Thyroid gland (tissue), 4 donors: ENCODE measurements around the gene SOCS6. TPM values are rescaled to one million over a fixed set of nuclear protein-coding genes. Genes with fewer than 3 reads are reported as not detected.

Experiments used
- DNase-seq, 2 donors: peaks; one replicate each; pipeline ENCODE4 v3.0.0-alpha.2; 2019
- H3K27ac ChIP-seq, 3 donors: fragments of 200-600 bp; sonication (generic); 1 replicate in 2 of 3; 2 replicates in 1 of 3; pipeline ENCODE4 v1.5.1; 2016 to 2019; ENCODE audit warnings: mild to moderate bottlenecking in 1 of 3, moderate library complexity in 1 of 3
- H3K27me3 ChIP-seq: fragments of 200-600 bp; sonication (generic); one replicate; pipeline ENCODE4 v1.5.1; 2019
- H3K36me3 ChIP-seq, 2 donors: fragments of 200-600 bp; sonication (generic); one replicate each; pipeline ENCODE4 v1.5.1; 2016 to 2019
- H3K4me1 ChIP-seq, 2 donors: fragments of 200-600 bp; sonication (generic); one replicate each; pipeline ENCODE4 v1.5.1; 2017 to 2019
- H3K4me3 ChIP-seq, 3 donors: fragments of 200-600 bp; sonication (generic); replicated peaks in 1 of 3; 1 replicate in 2 of 3; 2 replicates in 1 of 3; pipeline ENCODE4 v1.5.1; 2016; ENCODE audit warnings: mild to moderate bottlenecking in 1 of 3
- H3K9me3 ChIP-seq: fragments of 200-600 bp; sonication (generic); one replicate; pipeline ENCODE4 v1.5.1; 2017
- POLR2A ChIP-seq, 2 donors: fragments of 450-650 bp; IDR thresholded peaks; one replicate each; pipeline ENCODE4 v1.6.1; 2017; ENCODE audit warnings: antibody characterized with exemption in 2 of 2, mild to moderate bottlenecking in 2 of 2, moderate library complexity in 1 of 2
- WGBS, 2 donors: methylation state at CpG; one replicate each; pipeline ENCODE4 v1.1.5; 2017; 5-methylcytosine and 5-hydroxymethylcytosine counted together
- intact Hi-C: fragments of 100-400 bp; cut with DNase I; formaldehyde crosslinking; loops from one replicate; pipeline ENCODE4 v1.15.1; 2023
- total RNA-seq, 4 donors: library from RNA; depleted of rRNA; stranded (reverse); fragments of >200 nt; gene quantifications; one replicate each; pipeline ENCODE4 v1.2.3, GENCODE V29; 2016
- TF ChIP-seq, protein P1 (sequence below), 6 experiments: fragments of 200-600 bp in 3 of 6; fragments of 450-650 bp in 3 of 6; sonication (generic) in 3 of 6; IDR thresholded peaks; one replicate each; pipeline ENCODE4 v1.5.1; 2016 to 2019; ENCODE audit warnings: antibody characterized with exemption in 6 of 6, mild to moderate bottlenecking in 2 of 6, inconsistent platforms in 1 of 6, moderate library complexity in 1 of 6

Gene SOCS6
- total RNA-seq, 4 donors from 2014 or later: 20.7 to 25.6 (median 23.6) TPM

DNA sequence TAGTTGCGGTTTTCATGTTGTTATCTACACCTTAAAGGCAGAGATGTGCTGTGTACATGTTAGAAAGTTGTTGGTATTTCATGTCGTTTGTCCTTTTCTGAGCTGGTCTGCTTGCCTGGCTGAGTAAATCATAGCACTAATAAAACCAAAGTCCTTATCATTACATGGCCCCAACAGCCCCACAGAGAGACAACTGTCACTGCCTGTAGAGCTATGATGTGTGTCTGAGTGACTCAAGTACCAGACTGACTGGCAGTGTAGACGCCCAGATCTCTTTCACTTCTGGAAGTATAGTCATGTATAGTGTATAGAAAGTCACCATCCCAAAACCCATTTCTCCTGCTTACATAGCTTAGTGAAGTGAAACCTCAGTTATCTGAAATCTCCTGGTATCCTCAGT lies 4.3 kb downstream of the SOCS6 start:
- H3K27ac ChIP-seq: no peak overlapping the region
- no peak overlapping the region for H3K4me3 ChIP-seq
- no peaks in the 10 kb centered on the region for H3K9me3 ChIP-seq
- peaks cover 17 to 42% of the 10 kb centered on the region in 2 donors for H3K4me1 ChIP-seq
- TF ChIP-seq, protein P1, sequence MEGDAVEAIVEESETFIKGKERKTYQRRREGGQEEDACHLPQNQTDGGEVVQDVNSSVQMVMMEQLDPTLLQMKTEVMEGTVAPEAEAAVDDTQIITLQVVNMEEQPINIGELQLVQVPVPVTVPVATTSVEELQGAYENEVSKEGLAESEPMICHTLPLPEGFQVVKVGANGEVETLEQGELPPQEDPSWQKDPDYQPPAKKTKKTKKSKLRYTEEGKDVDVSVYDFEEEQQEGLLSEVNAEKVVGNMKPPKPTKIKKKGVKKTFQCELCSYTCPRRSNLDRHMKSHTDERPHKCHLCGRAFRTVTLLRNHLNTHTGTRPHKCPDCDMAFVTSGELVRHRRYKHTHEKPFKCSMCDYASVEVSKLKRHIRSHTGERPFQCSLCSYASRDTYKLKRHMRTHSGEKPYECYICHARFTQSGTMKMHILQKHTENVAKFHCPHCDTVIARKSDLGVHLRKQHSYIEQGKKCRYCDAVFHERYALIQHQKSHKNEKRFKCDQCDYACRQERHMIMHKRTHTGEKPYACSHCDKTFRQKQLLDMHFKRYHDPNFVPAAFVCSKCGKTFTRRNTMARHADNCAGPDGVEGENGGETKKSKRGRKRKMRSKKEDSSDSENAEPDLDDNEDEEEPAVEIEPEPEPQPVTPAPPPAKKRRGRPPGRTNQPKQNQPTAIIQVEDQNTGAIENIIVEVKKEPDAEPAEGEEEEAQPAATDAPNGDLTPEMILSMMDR (IDR thresholded peaks at IDR 0.05): no peak
- TF ChIP-seq POLR2A (IDR thresholded peaks at IDR 0.05): no peak
- no peaks in the 10 kb centered on the region for H3K27me3 ChIP-seq
- DNase-seq: no peak
- no peaks in the 10 kb centered on the region for H3K36me3 ChIP-seq
- intact Hi-C loops: no loop called here
- WGBS, 2 donors: 64 to 84% methylated on average over 3 of the region's 3 CpGs

DNA sequence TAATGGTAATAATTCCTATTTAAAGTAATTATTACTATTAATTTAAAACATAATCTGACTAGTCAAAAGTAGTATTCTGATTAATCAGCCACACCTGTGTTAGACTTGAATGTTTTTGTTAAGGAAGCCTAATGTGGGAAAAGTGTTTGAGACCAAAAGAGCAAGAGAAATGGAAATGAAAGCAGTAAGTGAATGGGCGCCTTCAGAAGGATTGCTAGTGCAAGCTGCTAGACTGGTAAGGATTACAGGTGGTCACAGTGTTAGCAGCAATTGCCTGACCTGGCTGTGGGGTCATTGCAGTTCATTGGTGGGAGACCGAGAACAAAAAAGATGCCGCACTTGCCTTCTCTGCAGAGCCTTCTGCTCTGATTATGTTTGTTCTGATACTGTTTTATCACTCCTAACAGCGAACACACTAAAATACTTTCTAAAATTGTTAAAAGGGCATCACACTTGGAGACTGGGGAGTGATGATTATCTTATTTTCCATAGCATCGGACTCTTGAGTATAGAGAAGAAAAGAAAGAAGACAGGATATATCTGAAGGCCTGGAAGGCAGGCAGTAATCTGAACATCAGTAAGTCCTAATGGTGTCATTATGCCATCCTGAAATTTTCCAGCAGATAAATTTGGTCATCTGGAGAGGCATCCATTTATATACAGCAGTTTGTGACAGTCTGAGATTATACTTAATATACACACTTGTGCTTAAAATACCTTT lies 5.8 kb downstream of the SOCS6 start:
- Histone ChIP-seq H3K27ac (no peak overlapping the region), H3K4me3 (no peak overlapping the region), H3K36me3 (no peaks in the 10 kb centered on the region), H3K9me3 (no peaks in the 10 kb centered on the region), H3K4me1 (peaks cover 17 to 48% of the 10 kb centered on the region in 2 donors), H3K27me3 (no peaks in the 10 kb centered on the region)
- 95 to 96% methylated on average over 5 of the region's 5 CpGs for WGBS, 2 donors
- no peak for DNase-seq
- intact Hi-C loops: no loop called here
- TF ChIP-seq, protein P1 (IDR thresholded peaks at IDR 0.05): no peak
- no peak for TF ChIP-seq POLR2A (IDR thresholded peaks at IDR 0.05)

GRCh38 chr18:70295192-70296188 lies 6.6 kb downstream of the SOCS6 start:
- Histone ChIP-seq H3K27me3 (no peaks in the 10 kb centered on the region), H3K9me3 (no peaks in the 10 kb centered on the region), H3K4me1 (peaks cover 11 to 42% of the 10 kb centered on the region in 2 donors), H3K4me3 (no peak overlapping the region), H3K27ac (no peak overlapping the region), H3K36me3 (no peaks in the 10 kb centered on the region)
- DNase-seq: no peak
- 58 to 68% methylated on average over 8 of the region's 8 CpGs for WGBS, 2 donors
- intact Hi-C loops: no loop called here
- TF ChIP-seq POLR2A (IDR thresholded peaks at IDR 0.05): no peak
- TF ChIP-seq, protein P1 (IDR thresholded peaks at IDR 0.05): no peak

DNA sequence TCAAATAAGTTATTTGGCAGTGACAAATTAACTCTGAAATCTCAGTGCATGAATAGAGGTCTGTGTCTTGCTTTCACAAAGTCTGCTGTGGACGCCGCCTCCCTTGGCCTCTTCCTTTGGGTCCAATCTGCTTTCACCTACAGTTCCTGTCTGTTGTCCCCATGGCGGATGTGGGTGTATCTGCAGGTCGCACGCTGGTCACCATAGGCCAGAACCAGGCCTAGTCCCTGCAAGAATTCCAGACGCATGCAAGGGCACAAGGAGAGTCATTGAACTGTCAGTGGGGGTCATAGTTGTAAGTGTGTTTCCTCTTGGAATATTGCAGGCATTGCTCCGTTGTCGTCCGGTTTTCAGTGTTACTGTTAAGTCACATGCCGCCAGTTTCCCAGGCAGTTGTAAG lies 7.4 kb downstream of the SOCS6 start:
- Histone ChIP-seq H3K4me3 (no peak overlapping the region), H3K36me3 (no peaks in the 10 kb centered on the region), H3K9me3 (no peaks in the 10 kb centered on the region), H3K27ac (no peak overlapping the region), H3K4me1 (peaks cover 5 to 34% of the 10 kb centered on the region in 2 donors), H3K27me3 (no peaks in the 10 kb centered on the region)
- WGBS, 2 donors: 75% methylated on average over 10 of the region's 10 CpGs
- TF ChIP-seq POLR2A (IDR thresholded peaks at IDR 0.05): no peak
- TF ChIP-seq, protein P1 (IDR thresholded peaks at IDR 0.05): no peak
- intact Hi-C loops: no loop called here
- peak in 1 of 2 donors; percentile 6 for DNase-seq
